PC-9 (cell line): ENCODE results near the gene CLDN3.

ENCODE experiments used
- EZH2 ChIP-seq: fragments of 200-600 bp; sonication (generic); IDR thresholded peaks from 2 replicates; pipeline ENCODE4 v1.8.0; 2017; ENCODE audit warnings: antibody characterized with exemption, low read depth
- TF ChIP-seq, protein P1 (sequence below): fragments of 200-600 bp; sonication (generic); conservative IDR thresholded peaks from 2 replicates; pipeline ENCODE4 v1.6.1; 2017; ENCODE audit warnings: mixed run types, antibody characterized with exemption, mild to moderate bottlenecking, moderate library complexity

GRCh38 chr7:73762659-73762999, 7.4 kb downstream of the CLDN3 start:
- TF ChIP-seq, protein P1, sequence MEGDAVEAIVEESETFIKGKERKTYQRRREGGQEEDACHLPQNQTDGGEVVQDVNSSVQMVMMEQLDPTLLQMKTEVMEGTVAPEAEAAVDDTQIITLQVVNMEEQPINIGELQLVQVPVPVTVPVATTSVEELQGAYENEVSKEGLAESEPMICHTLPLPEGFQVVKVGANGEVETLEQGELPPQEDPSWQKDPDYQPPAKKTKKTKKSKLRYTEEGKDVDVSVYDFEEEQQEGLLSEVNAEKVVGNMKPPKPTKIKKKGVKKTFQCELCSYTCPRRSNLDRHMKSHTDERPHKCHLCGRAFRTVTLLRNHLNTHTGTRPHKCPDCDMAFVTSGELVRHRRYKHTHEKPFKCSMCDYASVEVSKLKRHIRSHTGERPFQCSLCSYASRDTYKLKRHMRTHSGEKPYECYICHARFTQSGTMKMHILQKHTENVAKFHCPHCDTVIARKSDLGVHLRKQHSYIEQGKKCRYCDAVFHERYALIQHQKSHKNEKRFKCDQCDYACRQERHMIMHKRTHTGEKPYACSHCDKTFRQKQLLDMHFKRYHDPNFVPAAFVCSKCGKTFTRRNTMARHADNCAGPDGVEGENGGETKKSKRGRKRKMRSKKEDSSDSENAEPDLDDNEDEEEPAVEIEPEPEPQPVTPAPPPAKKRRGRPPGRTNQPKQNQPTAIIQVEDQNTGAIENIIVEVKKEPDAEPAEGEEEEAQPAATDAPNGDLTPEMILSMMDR, result no peak
- no peak for TF ChIP-seq EZH2
